ENCODE data around the gene COBL.

Gene COBL

GRCh38 chr7:51270965-51271364, 45.6 kb downstream of the COBL start:
- no peak for DNase-seq

GRCh38 chr7:51269911-51270310, 46.7 kb downstream of the COBL start:
- DNase-seq: no peak

DNA sequence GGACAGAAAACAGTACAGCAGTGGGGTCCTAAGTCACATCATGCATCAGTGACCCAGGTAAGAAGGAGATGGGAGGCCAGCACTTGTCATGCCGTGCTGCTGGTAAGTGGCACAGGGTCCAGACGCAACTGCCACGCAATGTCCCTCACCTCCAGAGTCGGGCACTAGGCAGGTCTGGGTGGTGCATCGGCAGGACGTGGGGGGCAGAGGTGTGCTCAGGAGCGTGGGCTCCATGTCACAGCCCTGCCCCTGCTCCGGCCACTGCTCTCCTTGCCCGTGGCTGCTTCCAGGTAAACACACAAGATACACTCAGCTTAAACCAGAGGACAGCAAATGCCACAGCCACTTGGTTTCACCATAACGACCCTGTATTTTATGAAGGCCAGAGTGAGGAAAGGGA, 47.3 kb downstream of the COBL start:
- DNase-seq: no peak

DNA sequence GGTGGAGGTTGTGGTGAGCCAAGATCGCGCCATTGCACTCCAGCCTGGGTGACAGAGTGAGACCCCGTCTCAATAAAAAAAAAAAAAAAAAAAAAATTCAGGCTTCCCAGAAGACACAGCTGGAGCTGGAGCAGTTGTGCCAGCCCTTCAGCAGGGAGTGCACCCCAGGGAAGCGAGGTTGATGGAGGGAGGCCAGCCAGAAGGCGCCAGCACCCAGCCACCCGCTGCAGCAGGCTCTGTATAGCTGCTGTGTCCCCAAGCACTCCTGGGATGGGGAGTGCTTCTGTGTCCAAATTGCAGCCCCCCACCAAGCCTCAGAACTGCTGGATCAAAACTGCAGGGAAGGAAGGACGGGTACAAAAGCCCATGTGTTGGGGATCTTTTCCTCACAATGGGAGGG, 47.8 kb downstream of the COBL start:
- no peak for DNase-seq

DNA sequence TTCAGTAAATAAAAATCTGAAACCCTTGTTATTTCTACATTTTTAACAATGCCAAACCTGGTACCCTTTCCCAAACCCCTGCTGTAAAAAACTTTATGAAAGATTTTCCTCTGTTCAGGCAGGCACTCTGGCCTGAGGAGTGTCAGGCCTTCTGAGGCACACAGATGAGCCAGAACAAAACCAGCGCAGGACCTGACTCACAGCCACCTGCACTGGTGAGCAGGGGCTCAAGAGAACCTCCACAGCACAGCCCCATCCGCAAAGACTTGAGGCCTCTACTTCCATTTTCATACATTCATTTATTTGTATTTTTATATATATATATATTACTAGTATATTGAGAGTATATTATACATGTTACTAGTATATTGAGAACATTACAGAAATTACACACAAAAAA, 49.4 kb downstream of the COBL start:
- no peak for DNase-seq

DNA sequence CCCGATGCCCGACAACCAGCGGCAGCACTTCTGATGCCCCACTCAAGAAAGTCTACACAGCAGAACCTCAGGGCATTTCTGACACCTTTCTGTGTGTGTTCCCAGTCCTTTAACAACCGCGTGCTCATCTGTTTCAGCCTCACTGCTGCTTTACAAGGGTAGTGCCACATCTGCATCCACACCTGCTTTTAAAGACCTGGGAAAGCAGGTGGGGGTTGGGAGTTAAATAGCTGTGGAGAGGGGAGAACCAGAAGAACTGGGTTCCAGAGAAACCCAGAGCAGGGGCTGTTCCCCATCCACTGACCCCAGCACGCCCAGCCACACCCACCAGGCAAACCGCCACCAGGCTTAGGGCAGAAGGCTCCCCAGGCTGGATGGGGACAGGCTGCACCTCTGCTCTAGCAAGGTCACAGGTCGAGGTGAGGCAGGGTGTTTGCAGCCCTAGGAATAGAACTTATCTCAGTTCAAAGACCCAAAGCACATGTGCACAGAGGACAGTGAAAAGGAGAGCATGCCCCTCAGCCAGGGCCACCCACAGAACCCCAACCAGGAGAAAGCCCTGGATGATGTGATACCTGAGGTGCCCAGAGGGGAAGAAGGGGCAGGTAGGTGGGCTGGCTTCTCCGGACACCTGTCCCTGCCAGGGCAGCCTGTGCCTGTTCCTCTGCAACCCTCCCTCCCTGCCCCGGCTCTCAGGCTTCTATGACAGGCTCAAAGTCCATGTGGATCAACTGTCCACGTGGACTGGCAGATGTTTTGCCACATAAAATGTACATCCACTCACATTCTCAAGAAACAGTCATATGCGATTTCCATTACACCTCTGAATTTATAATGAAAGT, 51.3 kb downstream of the COBL start:
- no peak for DNase-seq

- DNase-seq: no peak
These were observed 52.8 kb downstream of the COBL start for GRCh38 chr7:51263631-51264484.

DNA sequence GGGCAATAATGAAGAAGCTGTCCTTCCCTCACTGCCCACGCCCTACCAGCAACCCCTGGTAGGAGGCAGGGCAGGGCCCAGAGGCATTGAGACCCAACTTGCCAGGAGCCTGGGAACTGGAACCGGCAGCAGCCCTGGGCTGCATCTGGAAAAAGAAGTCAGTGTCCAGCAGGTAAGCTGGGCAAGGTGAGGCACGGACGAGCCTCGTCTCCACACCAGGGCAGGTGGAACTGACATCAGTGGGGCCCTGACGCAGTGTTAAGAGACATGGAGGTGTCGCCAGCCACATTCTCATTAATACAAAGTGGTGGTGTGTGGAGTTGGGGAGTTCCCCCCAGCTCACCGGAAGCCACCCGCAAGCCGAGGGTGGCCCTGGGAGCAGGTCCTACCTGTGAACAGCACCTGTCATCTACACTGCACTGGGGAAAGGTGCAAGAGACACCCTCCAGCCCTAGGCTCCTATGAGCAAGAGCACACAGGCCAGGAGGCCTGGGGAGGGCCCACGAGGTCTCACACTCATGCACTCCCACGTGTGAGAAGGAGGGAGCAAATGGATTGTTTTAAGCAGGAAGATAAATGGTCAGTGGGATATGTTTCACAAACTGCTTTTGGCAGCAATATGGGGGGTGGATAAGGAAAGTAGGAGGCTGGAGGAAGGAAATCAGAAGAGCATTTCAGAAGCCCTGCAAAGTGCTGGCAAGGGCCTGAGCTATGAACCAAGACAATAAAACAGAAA, 53.6 kb downstream of the COBL start:
- no peak for DNase-seq

DNA sequence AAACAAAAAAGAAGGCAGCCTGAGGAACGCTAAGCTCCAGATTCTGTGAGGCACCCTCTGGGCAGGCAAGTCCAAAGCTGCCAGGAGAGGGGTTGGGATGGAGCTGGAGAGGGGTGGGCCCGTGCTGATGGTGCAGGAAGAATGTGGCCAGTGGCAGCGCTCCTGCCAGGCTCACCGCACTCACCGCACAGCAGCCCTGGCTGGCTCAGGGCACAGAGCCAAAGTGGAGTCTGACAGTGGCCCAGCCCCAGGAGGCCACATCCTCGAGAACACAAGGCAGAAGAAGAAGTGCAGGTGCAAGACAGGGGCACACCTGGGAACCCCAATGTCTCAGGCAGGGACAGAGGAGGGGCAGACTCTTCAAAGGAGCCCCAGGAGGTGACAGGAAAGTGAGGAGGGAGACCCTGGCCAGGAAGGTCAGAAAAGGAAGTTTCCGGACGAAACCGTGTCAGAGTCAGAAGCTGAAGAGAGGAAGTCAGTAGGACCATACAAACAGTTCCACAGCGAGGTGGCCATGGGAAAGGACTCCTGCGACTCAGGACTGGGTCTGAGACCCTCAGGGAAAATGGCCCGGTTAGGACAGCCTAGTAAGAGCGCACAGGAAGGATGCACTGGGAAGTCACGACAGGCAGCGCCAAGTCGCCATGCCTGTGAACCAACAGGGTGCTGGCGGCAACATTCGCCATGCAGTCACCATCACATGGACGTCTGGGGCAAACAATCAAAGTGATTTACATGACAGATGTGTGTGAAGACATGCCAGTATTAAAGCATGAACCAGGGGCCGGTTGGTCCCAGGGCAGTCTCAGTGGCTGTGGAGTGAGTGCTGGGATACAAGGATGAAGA, 54.4 kb downstream of the COBL start:
- DNase-seq: no peak

- no peak for DNase-seq
These were observed 55.3 kb downstream of the COBL start for GRCh38 chr7:51261117-51261835.

GRCh38 chr7:51260516-51260915, 56.1 kb downstream of the COBL start:
- no peak for DNase-seq

DNA sequence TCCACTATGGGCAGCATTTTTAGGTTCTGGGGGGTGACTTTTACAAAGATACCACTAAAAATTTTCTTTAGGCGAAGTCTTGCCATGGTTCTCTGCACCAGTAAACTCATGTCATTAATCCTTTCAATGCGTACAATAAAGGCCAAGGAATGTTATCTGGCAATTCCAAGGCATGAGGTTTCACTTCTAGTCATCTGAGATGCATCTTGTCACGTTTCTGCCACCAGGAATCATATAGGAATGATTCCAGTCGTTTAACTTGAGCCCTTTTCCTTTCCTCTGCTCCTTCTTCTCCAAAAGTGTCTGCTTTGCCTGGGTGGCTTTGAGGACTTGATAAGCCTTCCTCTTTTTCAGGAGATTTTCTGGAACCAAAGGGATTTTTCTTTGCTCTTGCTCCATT, 56.8 kb downstream of the COBL start:
- DNase-seq: no peak

DNA sequence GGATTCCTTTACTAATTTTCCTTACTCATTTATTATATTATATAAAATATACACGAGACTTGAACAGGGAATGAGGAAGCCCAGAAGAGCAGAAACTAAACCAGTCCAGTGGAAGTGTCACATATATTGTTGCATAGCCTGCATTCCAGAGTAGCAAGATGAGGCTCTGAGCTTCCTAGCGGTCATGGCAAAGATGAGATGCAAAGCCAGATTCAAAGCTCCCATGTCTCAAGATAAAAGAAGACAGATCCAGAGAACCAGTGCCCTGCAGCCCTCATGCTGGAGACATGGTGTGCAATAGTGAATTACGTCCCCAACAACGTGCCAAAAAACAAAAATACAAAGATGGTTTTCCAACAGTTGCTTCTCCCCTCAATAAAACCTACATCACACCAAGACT, 59.7 kb downstream of the COBL start:
- no peak for DNase-seq

- no peak for DNase-seq
These were observed 60.3 kb downstream of the COBL start for GRCh38 chr7:51256209-51256781.

DNA sequence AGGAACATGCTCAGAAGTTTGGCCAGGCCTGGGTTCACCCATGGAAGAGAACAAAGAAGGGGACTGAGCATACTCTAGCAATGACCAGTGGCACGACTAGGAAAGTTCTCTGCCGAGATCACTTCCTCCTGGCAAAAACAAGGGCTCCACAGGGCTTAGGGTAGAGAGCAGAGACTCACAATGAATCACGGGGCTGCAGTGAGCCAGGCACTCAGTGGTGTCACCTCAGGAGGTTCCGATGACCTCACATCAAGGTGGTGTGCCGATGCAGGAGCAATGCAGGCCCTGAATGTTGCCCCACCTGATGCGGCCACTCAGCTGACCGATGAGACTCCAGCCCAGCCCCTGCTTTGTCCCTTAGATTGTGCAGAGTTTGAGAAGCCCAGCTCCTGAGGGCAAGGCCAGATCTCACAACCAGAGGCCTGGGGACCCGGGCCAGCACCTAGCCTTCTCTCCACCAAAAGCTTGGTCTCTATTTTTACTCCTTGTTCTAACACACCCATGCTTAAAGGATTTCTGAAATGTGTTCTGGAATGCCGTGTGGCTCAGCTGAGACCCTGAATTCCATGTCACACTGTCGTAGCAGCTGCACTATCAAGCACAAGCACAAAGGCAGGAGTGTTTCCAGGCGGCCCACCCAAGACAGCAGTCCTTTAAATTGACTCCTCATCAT, 60.9 kb downstream of the COBL start:
- DNase-seq: no peak

DNA sequence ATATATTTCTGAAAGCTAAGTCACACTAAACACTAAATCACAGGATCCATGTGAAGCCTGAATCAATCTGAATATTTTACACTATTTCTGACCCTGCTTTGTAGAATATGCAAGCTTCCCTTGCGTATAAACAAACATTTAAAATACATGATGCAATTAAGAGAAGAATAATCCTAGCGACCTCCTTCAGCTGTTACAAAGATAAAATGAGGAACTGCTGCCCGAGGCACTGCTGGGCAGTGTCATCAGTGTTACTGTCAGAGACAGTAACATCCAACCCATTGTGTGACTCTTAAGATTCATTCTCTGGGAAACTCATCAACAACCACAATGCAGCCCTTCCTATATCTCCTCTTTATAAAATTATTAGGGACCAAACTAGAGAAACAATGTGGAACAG, 61.6 kb downstream of the COBL start:
- no peak for DNase-seq

- no peak for DNase-seq
These were observed 63.5 kb downstream of the COBL start for GRCh38 chr7:51253157-51253556.

DNA sequence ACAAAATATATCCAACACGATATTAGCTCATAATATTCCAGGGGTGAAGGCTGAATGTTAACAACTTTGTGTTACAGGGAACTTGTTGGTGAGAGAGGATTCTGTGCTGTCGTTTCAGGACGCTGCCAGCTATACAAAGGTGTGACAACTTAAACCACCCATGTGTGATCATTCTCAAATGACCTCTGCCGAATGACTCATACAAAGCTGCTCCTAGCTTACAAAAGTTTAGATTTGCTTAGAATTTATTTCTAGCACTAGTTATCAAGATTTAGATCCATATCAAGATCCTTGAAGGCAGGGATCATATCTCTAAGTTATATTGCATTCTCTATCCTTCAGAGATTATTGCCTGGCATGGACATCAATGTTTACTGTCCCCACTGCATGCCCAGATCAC, 65.3 kb downstream of the COBL start:
- DNase-seq: no peak

DNA sequence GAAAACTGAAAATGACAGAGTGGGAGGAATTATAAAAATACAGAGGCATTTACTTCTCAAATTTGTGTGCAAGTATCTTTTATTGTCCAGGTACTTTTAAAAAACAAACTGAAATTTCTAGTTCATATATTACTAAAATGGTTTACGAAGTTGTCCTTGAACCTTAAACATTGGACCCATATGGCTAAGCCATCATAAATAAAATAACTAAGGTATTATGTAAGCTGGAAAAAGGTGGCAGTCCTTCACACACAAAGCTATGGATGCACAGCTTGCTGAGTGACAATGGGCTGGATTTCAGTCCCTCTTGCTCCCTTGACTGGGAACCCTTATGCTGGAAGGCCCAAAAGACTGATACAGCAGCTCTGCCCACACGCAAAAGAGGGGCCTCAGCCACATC, 66.1 kb downstream of the COBL start:
- no peak for DNase-seq

DNA sequence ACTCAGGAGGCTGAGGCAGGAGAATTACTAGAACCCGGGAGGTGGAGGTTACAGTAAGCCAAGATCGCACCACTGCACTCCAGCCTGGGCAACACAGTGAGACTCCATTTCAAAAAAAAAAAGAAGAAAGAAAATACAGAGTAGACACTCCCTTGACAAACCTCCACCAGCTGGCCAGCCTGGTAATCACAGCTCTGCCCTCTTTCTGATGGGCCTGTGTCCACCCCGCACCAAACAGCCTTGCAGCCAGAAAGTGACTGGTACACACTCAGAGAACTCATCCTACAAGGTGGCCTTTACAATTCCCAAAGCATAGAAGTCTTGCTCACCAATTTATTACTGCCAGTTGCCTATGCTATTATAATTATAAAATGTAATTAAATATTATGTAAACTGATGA, 66.6 kb downstream of the COBL start:
- no peak for DNase-seq
